IMR-90 (cell line): ENCODE data around the gene EPM2AIP1. TPM values are rescaled to one million over a fixed set of nuclear protein-coding genes. Genes with fewer than 3 reads are reported as not detected.

Source experiments
- ATAC-seq: fragments of 200-7000 bp; cut with Tn5 transposase; 2 replicates; pipeline ENCODE4 v1.9.1; 2020; ENCODE audit warnings: low read depth, mild to moderate bottlenecking, moderate library complexity
- BruUV-seq: library from RNA; stranded (reverse); fragments of 400-500 nt; replicated peaks from 2 replicates; lab custom pipeline; 2021; lab: Mats Ljungman, UMichigan
- CTCF ChIA-PET: fragments of 300-600 bp; formaldehyde crosslinking; extraction: SDS; loops from one replicate; lab custom pipeline; 2021; ENCODE audit warnings: antibody characterized with exemption; lab: Yijun Ruan, JAX
- POLR2A ChIA-PET: fragments of 300-600 bp; sonication (Branson Sonifier 250); formaldehyde crosslinking; loops from one replicate; lab custom pipeline; 2022; ENCODE audit warnings: antibody characterized with exemption; ENCODE audit not compliant: unreplicated experiment; lab: Charles Lee
- DNase-seq: peaks from one replicate; pipeline ENCODE4 v3.0.0; 2013
- H2AFZ ChIP-seq: replicated peaks from 2 replicates; pipeline ENCODE3; 2013; ENCODE audit warnings: low read length, mild to moderate bottlenecking; ENCODE audit not compliant: poor library complexity
- H2AK5ac ChIP-seq: 2 replicates; pipeline ENCODE4 v1.6.1; 2013; ENCODE audit warnings: low read depth, low read length, inconsistent platforms
- H2AK9ac ChIP-seq: replicated peaks from 2 replicates; pipeline ENCODE3; 2013; ENCODE audit warnings: mild to moderate bottlenecking, low read depth, low read length, moderate library complexity; ENCODE audit not compliant: poor library complexity
- H2BK120ac ChIP-seq: 2 replicates; pipeline ENCODE4 v1.6.1; 2013; ENCODE audit warnings: low read depth, low read length, inconsistent platforms
- H2BK15ac ChIP-seq: 3 replicates; pipeline ENCODE4 v1.6.1; 2013; ENCODE audit warnings: low read depth, low read length, inconsistent platforms
- H2BK20ac ChIP-seq: 2 replicates; pipeline ENCODE4 v1.6.1; 2013; ENCODE audit warnings: low read depth, mild to moderate bottlenecking, inconsistent platforms, low read length, moderate library complexity
- H2BK5ac ChIP-seq: 2 replicates; pipeline ENCODE4 v1.6.1; 2013; ENCODE audit warnings: mild to moderate bottlenecking, low read depth, low read length, inconsistent platforms; ENCODE audit not compliant: poor library complexity, severe bottlenecking
- H3K14ac ChIP-seq: replicated peaks from 2 replicates; pipeline ENCODE4 v1.6.1; 2013; ENCODE audit warnings: low read depth, low read length, inconsistent platforms
- H3K18ac ChIP-seq: 2 replicates; pipeline ENCODE4 v1.6.1; 2013; ENCODE audit warnings: low read depth, low read length, control low read depth
- H3K23ac ChIP-seq: 2 replicates; pipeline ENCODE4 v1.6.1; 2013; ENCODE audit warnings: low read depth, low read length, inconsistent platforms
- H3K27ac ChIP-seq: 2 replicates; pipeline ENCODE4 v1.5.1; 2013; ENCODE audit warnings: mild to moderate bottlenecking, control low read depth, low read length; ENCODE audit not compliant: insufficient read depth
- H3K27me3 ChIP-seq: 2 replicates; pipeline ENCODE4 v1.6.1; 2013; ENCODE audit warnings: low read length; ENCODE audit not compliant: control insufficient read depth, insufficient read depth
- H3K36me3 ChIP-seq: 2 replicates; pipeline ENCODE4 v1.6.1; 2013; ENCODE audit warnings: low read length, mixed read lengths; ENCODE audit not compliant: control insufficient read depth, insufficient read depth
- H3K4ac ChIP-seq: 2 replicates; pipeline ENCODE4 v1.6.1; 2013; ENCODE audit warnings: low read depth, low read length, inconsistent platforms
- H3K4me1 ChIP-seq: 2 replicates; pipeline ENCODE4 v1.6.1; 2013; ENCODE audit warnings: low read length, mixed read lengths; ENCODE audit not compliant: control insufficient read depth, insufficient read depth
- H3K4me2 ChIP-seq: 2 replicates; pipeline ENCODE4 v1.6.1; 2013; ENCODE audit warnings: low read depth, mild to moderate bottlenecking, control low read depth, low read length, moderate library complexity
- H3K4me3 ChIP-seq: 2 replicates; pipeline ENCODE4 v1.5.1; 2013; ENCODE audit warnings: low read depth, mild to moderate bottlenecking, control low read depth, low read length, moderate library complexity; ENCODE audit not compliant: insufficient read depth
- H3K56ac ChIP-seq: 2 replicates; pipeline ENCODE4 v1.6.1; 2013; ENCODE audit warnings: low read length, inconsistent platforms; ENCODE audit not compliant: insufficient read depth; ENCODE audit errors: extremely low read depth
- H3K79me1 ChIP-seq, 2 experiments: 2 replicates each; pipeline ENCODE4 v1.6.1; 2013; ENCODE audit warnings: low read length in 2 of 2, inconsistent platforms in 1 of 2, low read depth in 1 of 2
- H3K9ac ChIP-seq: 2 replicates; pipeline ENCODE4 v1.6.1; 2013; ENCODE audit warnings: low read depth, low read length, control low read depth
- H3K9me1 ChIP-seq: 2 replicates; pipeline ENCODE4 v1.6.1; 2013; ENCODE audit warnings: low read length, inconsistent platforms; ENCODE audit not compliant: insufficient read depth
- H3K9me3 ChIP-seq: 2 replicates; pipeline ENCODE4 v1.6.1; 2013; ENCODE audit warnings: low read length; ENCODE audit not compliant: control insufficient read depth, insufficient read depth
- H4K20me1 ChIP-seq: 2 replicates; pipeline ENCODE4 v1.6.1; 2013; ENCODE audit warnings: low read length, inconsistent platforms; ENCODE audit not compliant: insufficient read depth
- H4K5ac ChIP-seq: 2 replicates; pipeline ENCODE4 v1.6.1; 2013; ENCODE audit warnings: mild to moderate bottlenecking, low read depth, low read length, control low read depth
- H4K8ac ChIP-seq, 2 experiments: 2 replicates each; pipeline ENCODE4 v1.6.1; 2013; ENCODE audit warnings: low read depth in 2 of 2, low read length in 2 of 2, control low read depth in 1 of 2, inconsistent platforms in 1 of 2
- H4K91ac ChIP-seq: 2 replicates; pipeline ENCODE4 v1.6.1; 2013; ENCODE audit warnings: low read depth, low read length, inconsistent platforms; ENCODE audit not compliant: insufficient read depth
- BHLHE40 ChIP-seq: fragments of 150-350 bp; IDR thresholded peaks from 2 replicates; pipeline ENCODE4 v1.6.1; 2016; ENCODE audit warnings: mild to moderate bottlenecking, low read depth, low read length
- CEBPB ChIP-seq: IDR thresholded peaks from 2 replicates; pipeline ENCODE4 v1.6.1; 2012; ENCODE audit warnings: low read depth, low read length, improper control_type of control experiment
- CHD1 ChIP-seq: IDR thresholded peaks from 2 replicates; pipeline ENCODE4 v1.6.1; 2012; ENCODE audit warnings: low read depth, low read length, improper control_type of control experiment
- FOS ChIP-seq: fragments of 150-350 bp; IDR thresholded peaks from 2 replicates; pipeline ENCODE4 v1.6.1; 2016; ENCODE audit warnings: low read depth, low read length
- MAFK ChIP-seq: IDR thresholded peaks from 2 replicates; pipeline ENCODE4 v1.6.1; 2012; ENCODE audit warnings: low read depth, low read length, improper control_type of control experiment
- MAZ ChIP-seq: IDR thresholded peaks from 2 replicates; pipeline ENCODE4 v1.6.1; 2012; ENCODE audit warnings: low read depth, mild to moderate bottlenecking, low read length, improper control_type of control experiment, moderate library complexity, borderline replicate concordance
- MXI1 ChIP-seq: IDR thresholded peaks from 2 replicates; pipeline ENCODE4 v1.6.1; 2012; ENCODE audit warnings: low read depth, mild to moderate bottlenecking, low read length, moderate library complexity, borderline replicate concordance
- NFE2L2 ChIP-seq: fragments of 150-350 bp; IDR thresholded peaks from 2 replicates; pipeline ENCODE4 v1.6.1; 2016; ENCODE audit warnings: low read depth, mild to moderate bottlenecking, low read length
- POLR2A ChIP-seq: IDR thresholded peaks from 2 replicates; pipeline ENCODE4 v1.6.1; 2012; ENCODE audit warnings: mild to moderate bottlenecking, low read depth, low read length
- RAD21 ChIP-seq: IDR thresholded peaks from 2 replicates; pipeline ENCODE4 v1.6.1; 2012; ENCODE audit warnings: low read length, improper control_type of control experiment
- RCOR1 ChIP-seq: IDR thresholded peaks from 2 replicates; pipeline ENCODE4 v1.6.1; 2012; ENCODE audit warnings: mild to moderate bottlenecking, low read length, improper control_type of control experiment; ENCODE audit not compliant: insufficient replicate concordance
- RFX5 ChIP-seq: IDR thresholded peaks from 2 replicates; pipeline ENCODE4 v1.8.0; 2012; ENCODE audit warnings: low read depth, mild to moderate bottlenecking, low read length, moderate library complexity
- SMC3 ChIP-seq: fragments of 150-350 bp; IDR thresholded peaks from 2 replicates; pipeline ENCODE4 v1.6.1; 2016; ENCODE audit warnings: low read depth, mild to moderate bottlenecking, antibody characterized with exemption, low read length, moderate library complexity
- WGBS, 2 experiments: methylation state at CpG; one replicate each; pipeline versions ENCODE4 v1.1.5 to v1.1.7; 2013; ENCODE audit warnings: missing lambda C conversion rate in 2 of 2; ENCODE audit not compliant: insufficient read length in 1 of 2; ENCODE audit errors: extremely low coverage in 2 of 2; 5-methylcytosine and 5-hydroxymethylcytosine counted together
- dilution Hi-C: fragments of 300-500 bp; cut with HindIII; formaldehyde crosslinking; loops from one replicate; pipeline ENCODE4 v1.14.3; 2018; ENCODE audit warnings: low sequenced_read_pairs; ENCODE audit not compliant: unreplicated experiment
- in situ Hi-C: fragments of 300-500 bp; cut with MboI; formaldehyde crosslinking; loops from 3 replicates; pipeline ENCODE4 v1.14.3; 2019; ENCODE audit warnings: low sequenced_read_pairs, inconsistent platforms, mixed read lengths
- intact Hi-C: fragments of 100-400 bp; cut with micrococcal nuclease; formaldehyde crosslinking; loops from 2 replicates; pipeline ENCODE4 v1.10.0; 2022
- polyA plus RNA-seq, 3 experiments: library from polyadenylated mRNA; depleted of rRNA; stranded (reverse); fragments of >200 nt; gene quantifications; 2 replicates each; pipeline ENCODE4 v1.2.3, GENCODE V29; 2012; ENCODE audit warnings: low replicate concordance in 1 of 3
- total RNA-seq: library from RNA; depleted of rRNA; stranded (reverse); fragments of >200 nt; gene quantifications from 2 replicates; pipeline ENCODE4 v1.2.3, GENCODE V29; 2012
- TF ChIP-seq, protein P1 (sequence below): fragments of 150-350 bp; IDR thresholded peaks from 2 replicates; pipeline ENCODE4 v1.6.1; 2017; ENCODE audit warnings: mild to moderate bottlenecking, antibody characterized with exemption, low read length, low read depth
- TF ChIP-seq, protein P2 (sequence below): conservative IDR thresholded peaks from 2 replicates; pipeline ENCODE4 v1.5.1; 2012; ENCODE audit warnings: mild to moderate bottlenecking, low read depth, low read length, improper control_type of control experiment
- TF ChIP-seq, protein P3 (sequence below): fragments of 150-350 bp; IDR thresholded peaks from 2 replicates; pipeline ENCODE4 v1.6.1; 2016; ENCODE audit warnings: low read depth, mild to moderate bottlenecking, low read length, moderate library complexity, borderline replicate concordance

The EPM2AIP1 gene
- total and polyA plus RNA-seq, 2 of the 4 experiments (the other 2 are of a cell fraction) = 6.4 to 13.4 TPM

DNA sequence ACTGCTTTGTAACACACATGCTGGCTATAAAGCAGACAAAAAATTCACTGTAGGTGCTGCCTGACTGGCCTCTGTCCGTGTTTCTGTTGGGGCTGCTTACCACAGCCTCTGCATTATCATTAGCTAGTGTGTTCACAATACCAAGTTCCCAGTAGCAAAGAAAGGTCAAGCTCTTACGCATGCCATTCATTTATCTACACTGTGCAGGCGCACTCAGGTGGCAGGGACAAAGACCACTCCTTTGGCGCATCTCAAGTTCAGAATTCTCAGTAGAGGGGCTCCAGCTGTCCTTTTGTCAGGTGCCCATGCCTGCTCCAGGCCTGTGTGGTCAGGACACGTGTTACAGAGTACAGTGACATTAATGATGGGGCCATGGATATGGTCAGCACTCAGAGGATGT is 22.7 kb upstream of the EPM2AIP1 start:
- CTCF ChIA-PET = interaction anchor here (1.2 kb wide), 1 partner anchor 9 kb away, joined by 5 read pairs; no protein-coding TSS in a partner anchor
- Histone ChIP-seq H3K79me1 (peaks cover 0 to 3% of the 10 kb centered on the region in 2 experiments; a peak in 1 of 4 replicates), H3K36me3 (peaks cover 39% of the 10 kb centered on the region)

More for the DNA sequence above, 22.7 kb upstream of the EPM2AIP1 start:
- DNase-seq (no peak), ATAC-seq (no peak)
- Histone ChIP-seq H3K4me2 (no peak overlapping the region), H4K20me1 (no peaks in the 10 kb centered on the region), H2BK120ac (no peak overlapping the region), H3K9me1 (no peaks in the 10 kb centered on the region), H4K5ac (no peak overlapping the region), H2BK5ac (no peak overlapping the region), H4K8ac (no peak overlapping the region), H3K27ac (no peak overlapping the region), H2AFZ (no peak overlapping the region), H2BK20ac (no peak overlapping the region), H3K56ac (no peak overlapping the region), H2AK5ac (no peak overlapping the region), H3K4ac (no peak overlapping the region), H3K14ac (no peak overlapping the region), H3K27me3 (no peaks in the 10 kb centered on the region), H3K23ac (no peak overlapping the region), H2BK15ac (no peak overlapping the region), H3K4me1 (no peaks in the 10 kb centered on the region), H3K9ac (no peak overlapping the region), H4K91ac (no peak overlapping the region), H3K9me3 (no peaks in the 10 kb centered on the region), H3K4me3 (no peak overlapping the region), H2AK9ac (no peak overlapping the region), H3K18ac (no peak overlapping the region)
- in situ Hi-C loops = no loop called here
- intact Hi-C loops = no loop called here
- TF ChIP-seq, protein P1, sequence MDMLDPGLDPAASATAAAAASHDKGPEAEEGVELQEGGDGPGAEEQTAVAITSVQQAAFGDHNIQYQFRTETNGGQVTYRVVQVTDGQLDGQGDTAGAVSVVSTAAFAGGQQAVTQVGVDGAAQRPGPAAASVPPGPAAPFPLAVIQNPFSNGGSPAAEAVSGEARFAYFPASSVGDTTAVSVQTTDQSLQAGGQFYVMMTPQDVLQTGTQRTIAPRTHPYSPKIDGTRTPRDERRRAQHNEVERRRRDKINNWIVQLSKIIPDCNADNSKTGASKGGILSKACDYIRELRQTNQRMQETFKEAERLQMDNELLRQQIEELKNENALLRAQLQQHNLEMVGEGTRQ = no peak
- TF ChIP-seq CEBPB (no peak), POLR2A (no peak), NFE2L2 (no peak), MXI1 (no peak), RCOR1 (no peak), SMC3 (no peak), BHLHE40 (no peak), FOS (no peak), RFX5 (no peak), MAFK (no peak), RAD21 (no peak), MAZ (no peak), CHD1 (no peak)
- TF ChIP-seq, protein P2, sequence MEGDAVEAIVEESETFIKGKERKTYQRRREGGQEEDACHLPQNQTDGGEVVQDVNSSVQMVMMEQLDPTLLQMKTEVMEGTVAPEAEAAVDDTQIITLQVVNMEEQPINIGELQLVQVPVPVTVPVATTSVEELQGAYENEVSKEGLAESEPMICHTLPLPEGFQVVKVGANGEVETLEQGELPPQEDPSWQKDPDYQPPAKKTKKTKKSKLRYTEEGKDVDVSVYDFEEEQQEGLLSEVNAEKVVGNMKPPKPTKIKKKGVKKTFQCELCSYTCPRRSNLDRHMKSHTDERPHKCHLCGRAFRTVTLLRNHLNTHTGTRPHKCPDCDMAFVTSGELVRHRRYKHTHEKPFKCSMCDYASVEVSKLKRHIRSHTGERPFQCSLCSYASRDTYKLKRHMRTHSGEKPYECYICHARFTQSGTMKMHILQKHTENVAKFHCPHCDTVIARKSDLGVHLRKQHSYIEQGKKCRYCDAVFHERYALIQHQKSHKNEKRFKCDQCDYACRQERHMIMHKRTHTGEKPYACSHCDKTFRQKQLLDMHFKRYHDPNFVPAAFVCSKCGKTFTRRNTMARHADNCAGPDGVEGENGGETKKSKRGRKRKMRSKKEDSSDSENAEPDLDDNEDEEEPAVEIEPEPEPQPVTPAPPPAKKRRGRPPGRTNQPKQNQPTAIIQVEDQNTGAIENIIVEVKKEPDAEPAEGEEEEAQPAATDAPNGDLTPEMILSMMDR = no peak
- TF ChIP-seq, protein P3, sequence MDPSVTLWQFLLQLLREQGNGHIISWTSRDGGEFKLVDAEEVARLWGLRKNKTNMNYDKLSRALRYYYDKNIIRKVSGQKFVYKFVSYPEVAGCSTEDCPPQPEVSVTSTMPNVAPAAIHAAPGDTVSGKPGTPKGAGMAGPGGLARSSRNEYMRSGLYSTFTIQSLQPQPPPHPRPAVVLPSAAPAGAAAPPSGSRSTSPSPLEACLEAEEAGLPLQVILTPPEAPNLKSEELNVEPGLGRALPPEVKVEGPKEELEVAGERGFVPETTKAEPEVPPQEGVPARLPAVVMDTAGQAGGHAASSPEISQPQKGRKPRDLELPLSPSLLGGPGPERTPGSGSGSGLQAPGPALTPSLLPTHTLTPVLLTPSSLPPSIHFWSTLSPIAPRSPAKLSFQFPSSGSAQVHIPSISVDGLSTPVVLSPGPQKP = no peak
- no TSS peak for BruUV-seq
- 100% methylated on average over 1 of the region's 5 CpGs; no CpG with 5 or more reads in 1 of the 2 experiments for WGBS, 2 experiments
- POLR2A ChIA-PET = no interaction called here
- dilution Hi-C loops = no loop called here
